K562 (cell line): ENCODE results near the gene PRMT2. TPM values are rescaled to one million over a fixed set of nuclear protein-coding genes. Genes with fewer than 3 reads are reported as not detected.
A peak's percentile ranks its signal among the peaks of the same experiment; 100 is the strongest.

ENCODE experiments used
- C11orf30 ChIP-seq: fragments of 450-650 bp; IDR thresholded peaks from 2 replicates; pipeline ENCODE4 v1.6.1; 2016; ENCODE audit warnings: low read depth, mild to moderate bottlenecking
- ETV6 ChIP-seq, 3 experiments: fragments of 150-350 bp in 1 of 3; sonication (generic) in 1 of 3; formaldehyde crosslinking in 1 of 3; IDR thresholded peaks; 2 replicates each; pipeline versions ENCODE4 v1.6.1 to v1.8.0; 2014 to 2022; ENCODE audit warnings: borderline replicate concordance in 2 of 3, low read depth in 2 of 3, antibody characterized with exemption in 1 of 3, low read length in 1 of 3, mild to moderate bottlenecking in 1 of 3, missing genetic modification reagents in 1 of 3
- FIP1L1 ChIP-seq: fragments of 200-400 bp; formaldehyde crosslinking; IDR thresholded peaks from 2 replicates; pipeline ENCODE4 v1.6.1; 2018; ENCODE audit warnings: mild to moderate bottlenecking, low read depth, low read length; ENCODE audit not compliant: poor library complexity, severe bottlenecking
- FOXK2 ChIP-seq, 2 experiments: fragments of 450-650 bp; IDR thresholded peaks in 1 of 2; conservative IDR thresholded peaks in 1 of 2; 2 replicates each; pipeline ENCODE4 v1.6.1; 2016; ENCODE audit warnings: low read depth in 2 of 2, mild to moderate bottlenecking in 1 of 2
- HDAC2 ChIP-seq: fragments of 450-650 bp; IDR thresholded peaks from 2 replicates; pipeline ENCODE4 v1.6.1; 2016; ENCODE audit warnings: mild to moderate bottlenecking
- MAFF ChIP-seq: IDR thresholded peaks from 2 replicates; pipeline ENCODE4 v1.6.1; 2012; ENCODE audit warnings: low read length, improper control_type of control experiment
- MBD1 ChIP-seq: fragments of 250-450 bp; sonication (Bioruptor Pico); IDR thresholded peaks from 2 replicates; pipeline ENCODE4 v1.8.0; 2022; ENCODE audit warnings: inconsistent platforms
- MCM5 ChIP-seq: fragments of 450-650 bp; IDR thresholded peaks from 2 replicates; pipeline ENCODE4 v1.6.1; 2016; ENCODE audit warnings: low read depth
- MED1 ChIP-seq: sonication (generic); formaldehyde crosslinking; IDR thresholded peaks from 2 replicates; pipeline ENCODE4 v1.8.1; 2023; ENCODE audit warnings: missing genetic modification reagents, borderline replicate concordance
- MYNN ChIP-seq, 2 experiments: sonication (generic); formaldehyde crosslinking in 1 of 2; IDR thresholded peaks; 2 replicates each; pipeline versions ENCODE4 v1.5.0 to v1.6.1; 2016 to 2020; ENCODE audit warnings: antibody characterized with exemption in 1 of 2, missing genetic modification reagents in 1 of 2
- NCOA2 ChIP-seq, 2 experiments: fragments of 450-650 bp; IDR thresholded peaks; 2 replicates each; pipeline ENCODE4 v1.6.1; 2018; ENCODE audit warnings: mild to moderate bottlenecking in 2 of 2, moderate library complexity in 1 of 2; ENCODE audit not compliant: partially characterized antibody in 2 of 2
- NUFIP1 ChIP-seq: fragments of 450-650 bp; IDR thresholded peaks from 2 replicates; pipeline ENCODE4 v1.6.1; 2018; ENCODE audit not compliant: partially characterized antibody
- POLR2H ChIP-seq: IDR thresholded peaks from 2 replicates; pipeline ENCODE4 v1.6.1; 2016; ENCODE audit warnings: missing genetic modification characterization, low read depth, mild to moderate bottlenecking, control low read depth, missing compliant biosample characterization, moderate library complexity
- RBM17 ChIP-seq: fragments of 200-400 bp; formaldehyde crosslinking; IDR thresholded peaks from 2 replicates; pipeline ENCODE4 v1.6.1; 2017; ENCODE audit warnings: low read depth, mild to moderate bottlenecking, low read length, borderline replicate concordance
- TCF7L2 ChIP-seq: fragments of 150-350 bp; IDR thresholded peaks from 2 replicates; pipeline ENCODE4 v1.6.1; 2016; ENCODE audit warnings: low read depth, mild to moderate bottlenecking, low read length, moderate library complexity
- WHSC1 ChIP-seq: IDR thresholded peaks from one replicate; pipeline ENCODE4 v1.6.1; 2012; ENCODE audit warnings: low read length, control low read depth, inconsistent platforms
- ZMIZ1 ChIP-seq, 2 experiments: fragments of 150-350 bp in 1 of 2; IDR thresholded peaks; 2 replicates each; pipeline ENCODE4 v1.6.1; 2012 to 2016; ENCODE audit warnings: low read depth in 2 of 2, low read length in 2 of 2, mild to moderate bottlenecking in 1 of 2, moderate library complexity in 1 of 2
- ZNF134 ChIP-seq: fragments of 250-450 bp; sonication (Bioruptor Pico); conservative IDR thresholded peaks from 2 replicates; pipeline ENCODE4 v1.4.0; 2020
- ZNF3 ChIP-seq: fragments of 250-450 bp; sonication (Bioruptor Pico); IDR thresholded peaks from 2 replicates; pipeline ENCODE4 v1.5.0; 2021; ENCODE audit warnings: mild to moderate bottlenecking, moderate library complexity
- ZNF311 ChIP-seq: fragments of 250-450 bp; sonication (Bioruptor Pico); IDR thresholded peaks from 2 replicates; pipeline ENCODE4 v1.4.0; 2020; ENCODE audit warnings: mild to moderate bottlenecking, moderate library complexity
- ZNF507 ChIP-seq: conservative IDR thresholded peaks from 2 replicates; pipeline ENCODE4 v1.6.1; 2017; ENCODE audit warnings: missing genetic modification characterization, missing compliant biosample characterization
- polyA plus RNA-seq, 8 experiments: library from polyadenylated mRNA; depleted of rRNA in 4 of 8; stranded (reverse) in 5 of 8; unstranded in 3 of 8; fragments of >200 nt; fragmentation: Nextera tagmentation in 2 of 8; fragmentation: Illumina TruSeq in 1 of 8; extraction: Ambion mirVana in 2 of 8; extraction: Trizol in 1 of 8; gene quantifications; 2 replicates each; pipeline versions ENCODE4 v1.2.1 to v1.2.3, GENCODE V29; 2011 to 2014; ENCODE audit warnings: inconsistent platforms in 1 of 8, missing spikeins in 1 of 8
- total RNA-seq, 7 experiments: library from RNA; depleted of rRNA in 6 of 7; stranded (reverse); fragments of >200 nt in 6 of 7; fragmentation: Illumina TruSeq in 2 of 7; extraction: Trizol in 2 of 7; gene quantifications; 2 replicates each; pipeline versions ENCODE4 v1.2.1 to v1.2.3, GENCODE V29; 2011 to 2021; ENCODE audit warnings: low replicate concordance in 1 of 7

The PRMT2 gene
- total and polyA plus RNA-seq, 9 of the 15 experiments (the other 6 are each of a cell fraction or from before 2014, with no cell fraction given), result 37.2 to 85.7 (median 59.3) TPM

- no peak for TF ChIP-seq ZNF134 (CRISPR knock-in tag)
- no peak for TF ChIP-seq ZNF3 (CRISPR knock-in tag)
- TF ChIP-seq NUFIP1, result no peak
- TF ChIP-seq FIP1L1, result peak; percentile 95
- no peak for TF ChIP-seq MYNN (IDR thresholded peaks at IDR 0.05)
- TF ChIP-seq MYNN (CRISPR knock-in tag; IDR thresholded peaks at IDR 0.05), result no peak
- no peak for TF ChIP-seq ZNF507 (tag)
- no peak; the same call in 1 of the 2 replicates for TF ChIP-seq C11orf30
- peak; percentile 5 to 15; a peak in 1 of 4 replicates for TF ChIP-seq FOXK2 (conservative IDR thresholded peaks at IDR 0.05 in 1 of 2, IDR thresholded peaks at IDR 0.05 in 1 of 2; ENCODE audit: low read depth in 2 of 2)
- no peak for TF ChIP-seq ETV6 (IDR thresholded peaks at IDR 0.05; ENCODE audit: borderline replicate concordance in 1 of 2, low read depth in 2 of 2, low read length in 1 of 2)
- TF ChIP-seq ETV6 (CRISPR knock-in tag; IDR thresholded peaks at IDR 0.05; ENCODE audit: borderline replicate concordance), result no peak
- TF ChIP-seq MAFF, result no peak
- peak; percentile 93; the same call in 1 of the 2 replicates for TF ChIP-seq HDAC2
- TF ChIP-seq WHSC1, result no peak
- no peak for TF ChIP-seq TCF7L2
- no peak for TF ChIP-seq ZNF311 (CRISPR knock-in tag)
- no peak for TF ChIP-seq RBM17
- no peak for TF ChIP-seq MBD1 (CRISPR knock-in tag)
- TF ChIP-seq ZMIZ1 (IDR thresholded peaks at IDR 0.05; ENCODE audit: low read depth in 2 of 2, low read length in 2 of 2), result no peak
- TF ChIP-seq POLR2H (tag), result peak; percentile 96
- TF ChIP-seq NCOA2 (IDR thresholded peaks at IDR 0.05; ENCODE audit: partially characterized antibody in 2 of 2), result no peak
- no peak for TF ChIP-seq MED1 (CRISPR knock-in tag)
- no peak for TF ChIP-seq MCM5
Measured at GRCh38 chr21:46635324-46636180, at the start of gene PRMT2 (continued).
